K562 (cell line): ENCODE data around the gene MINDY3. TPM values are rescaled to one million over a fixed set of nuclear protein-coding genes. Genes with fewer than 3 reads are reported as not detected.

Source experiments
- ATAC-seq: fragments of 200-7000 bp; cut with Tn5 transposase; 3 replicates; pipeline ENCODE4 v1.9.1; 2020; ENCODE audit warnings: moderate library complexity
- BruUV-seq: library from RNA; stranded (reverse); fragments of 400-500 nt; replicated peaks from 2 replicates; lab custom pipeline; 2021; lab: Mats Ljungman, UMichigan
- CTCF ChIA-PET: fragments of 300-600 bp; formaldehyde crosslinking; extraction: SDS; loops from one replicate; lab custom pipeline; 2021; ENCODE audit warnings: low intra/inter-chr PET ratio; lab: Yijun Ruan, JAX
- POLR2A ChIA-PET: fragments of 300-600, 350-650 bp; sonication (Branson Sonifier 250); formaldehyde crosslinking; extraction: SDS; loops from one replicate; lab custom pipeline; 2021; ENCODE audit warnings: antibody characterized with exemption, inconsistent platforms; lab: Yijun Ruan, JAX
- DNase-seq, 4 experiments: peaks; one replicate each; pipeline versions ENCODE4 v3.0.0 to v3.0.0-alpha.2; 2011 to 2018; ENCODE audit warnings: low spot score in 3 of 4, mixed read lengths in 3 of 4; ENCODE audit errors: extremely low read depth in 1 of 4
- FAIRE-seq: peaks from 2 replicates; lab custom pipeline; 2011; peaks lifted over from hg19 to GRCh38; lab: Jason Lieb, UNC
- H2AFZ ChIP-seq: 2 replicates; pipeline ENCODE4 v1.6.0; 2011; ENCODE audit warnings: low read depth, low read length, control low read depth, inconsistent platforms
- H3K27ac ChIP-seq: fragments of 200-600 bp; 3 replicates; pipeline ENCODE4 v1.8.0; 2011; ENCODE audit warnings: low read depth, mild to moderate bottlenecking, control low read depth, inconsistent platforms, low read length, moderate library complexity, mixed read lengths; ENCODE audit errors: extremely low read depth
- H3K27me3 ChIP-seq, 2 experiments: fragments of 300-600 bp in 1 of 2; 2 replicates in 1 of 2; 3 replicates in 1 of 2; pipeline versions ENCODE4 v1.6.0 to v1.8.0; 2011; ENCODE audit warnings: inconsistent platforms in 2 of 2, low read length in 2 of 2, mild to moderate bottlenecking in 1 of 2, mixed read lengths in 1 of 2, moderate library complexity in 1 of 2; ENCODE audit not compliant: control insufficient read depth in 2 of 2, insufficient read depth in 2 of 2
- H3K36me3 ChIP-seq: fragments of 300-600 bp; 3 replicates; pipeline ENCODE4 v1.8.0; 2011; ENCODE audit warnings: mild to moderate bottlenecking, low read length, inconsistent platforms; ENCODE audit not compliant: control insufficient read depth, insufficient read depth
- H3K4me1 ChIP-seq, 2 experiments: fragments of 200-600 bp in 1 of 2; replicated peaks in 1 of 2; 2 replicates in 1 of 2; 3 replicates in 1 of 2; pipeline versions ENCODE4 v1.5.1 to v1.8.0; 2011; ENCODE audit warnings: inconsistent platforms in 2 of 2, low read length in 2 of 2, mild to moderate bottlenecking in 1 of 2, mixed read lengths in 1 of 2, moderate library complexity in 1 of 2; ENCODE audit not compliant: control insufficient read depth in 2 of 2, insufficient read depth in 2 of 2
- H3K4me2 ChIP-seq: 2 replicates; pipeline ENCODE4 v1.6.1; 2011; ENCODE audit warnings: low read length, control low read depth, inconsistent platforms, mixed read lengths; ENCODE audit not compliant: insufficient read depth
- H3K4me3 ChIP-seq: fragments of 200-600 bp; sonication (generic), shearing (Covaris generic); 2 replicates; pipeline ENCODE4 v1.5.1; 2016; ENCODE audit warnings: control low read depth, inconsistent platforms
- H3K79me2 ChIP-seq: fragments of 200-600 bp; 3 replicates; pipeline ENCODE4 v1.8.0; 2011; ENCODE audit warnings: low read length, inconsistent platforms; ENCODE audit not compliant: control insufficient read depth, insufficient read depth
- H3K9ac ChIP-seq, 2 experiments: 2 replicates each; pipeline versions ENCODE4 v1.6.0 to v1.6.1; 2011; ENCODE audit warnings: low read depth in 2 of 2, low read length in 2 of 2, control low read depth in 1 of 2, inconsistent platforms in 1 of 2, mild to moderate bottlenecking in 1 of 2, mixed read lengths in 1 of 2; ENCODE audit not compliant: insufficient read depth in 1 of 2
- H3K9me1 ChIP-seq: one replicate; pipeline ENCODE4 v1.6.0; 2011; ENCODE audit warnings: inconsistent platforms, mild to moderate bottlenecking, low read length, moderate library complexity; ENCODE audit not compliant: control insufficient read depth, insufficient read depth
- H3K9me3 ChIP-seq: replicated peaks from 2 replicates; pipeline ENCODE4 v1.5.1; 2011; ENCODE audit warnings: low read depth, low read length, inconsistent platforms; ENCODE audit not compliant: control insufficient read depth, insufficient read depth
- H4K20me1 ChIP-seq: replicated peaks from 2 replicates; pipeline ENCODE4 v1.6.1; 2011; ENCODE audit warnings: low read length, inconsistent platforms, mixed read lengths; ENCODE audit not compliant: control insufficient read depth, insufficient read depth
- ARNT ChIP-seq, 2 experiments: fragments of 450-650 bp; IDR thresholded peaks; 2 replicates each; pipeline ENCODE4 v1.6.1; 2016; ENCODE audit warnings: mild to moderate bottlenecking in 1 of 2
- ASH1L ChIP-seq: fragments of 450-650 bp; IDR thresholded peaks from 2 replicates; pipeline ENCODE4 v1.6.1; 2018; ENCODE audit warnings: borderline replicate concordance, mild to moderate bottlenecking, low read depth; ENCODE audit not compliant: partially characterized antibody
- BCL6 ChIP-seq: fragments of 250-450 bp; sonication (Bioruptor Pico); IDR thresholded peaks from 2 replicates; pipeline ENCODE4 v1.4.0; 2020
- BDP1 ChIP-seq: IDR thresholded peaks from 3 replicates; pipeline ENCODE4 v1.6.1; 2011; ENCODE audit not compliant: insufficient read length, insufficient read depth
- CBX5 ChIP-seq: IDR thresholded peaks from 2 replicates; pipeline ENCODE4 v1.6.1; 2014; ENCODE audit warnings: low read depth, borderline replicate concordance
- CREM ChIP-seq: IDR thresholded peaks from 2 replicates; pipeline ENCODE4 v1.6.1; 2014; ENCODE audit warnings: antibody characterized with exemption, low read depth
- IRF2 ChIP-seq: sonication (generic); formaldehyde crosslinking; IDR thresholded peaks from 2 replicates; pipeline ENCODE4 v1.8.1; 2022; ENCODE audit warnings: mild to moderate bottlenecking, missing genetic modification reagents
- NFATC3 ChIP-seq: fragments of 450-650 bp; IDR thresholded peaks from 2 replicates; pipeline ENCODE4 v1.6.1; 2017; ENCODE audit warnings: mild to moderate bottlenecking
- POLR3G ChIP-seq: IDR thresholded peaks from 2 replicates; pipeline ENCODE4 v1.6.1; 2011; ENCODE audit not compliant: insufficient read length, insufficient replicate concordance; ENCODE audit errors: extremely low read depth
- RAD21 ChIP-seq, 2 experiments: fragments of 250-450 bp in 1 of 2; fragments of 450-650 bp in 1 of 2; sonication (Bioruptor Pico) in 1 of 2; formaldehyde crosslinking in 1 of 2; IDR thresholded peaks in 1 of 2; conservative IDR thresholded peaks in 1 of 2; 2 replicates each; pipeline versions ENCODE4 v1.4.0 to v1.8.0; 2020 to 2022; ENCODE audit warnings: mild to moderate bottlenecking in 2 of 2, moderate library complexity in 1 of 2
- RBM25 ChIP-seq: fragments of 200-400 bp; formaldehyde crosslinking; IDR thresholded peaks from 2 replicates; pipeline ENCODE4 v1.6.1; 2018; ENCODE audit warnings: low read length, low read depth, moderate library complexity; ENCODE audit not compliant: severe bottlenecking
- TCF7L2 ChIP-seq: fragments of 150-350 bp; IDR thresholded peaks from 2 replicates; pipeline ENCODE4 v1.6.1; 2016; ENCODE audit warnings: low read depth, mild to moderate bottlenecking, low read length, moderate library complexity
- ZBTB12 ChIP-seq: fragments of 250-450 bp; sonication (Bioruptor Pico); IDR thresholded peaks from 2 replicates; pipeline ENCODE4 v1.4.0; 2020
- ZNF274 ChIP-seq: IDR thresholded peaks from 2 replicates; pipeline ENCODE4 v1.6.1; 2011; ENCODE audit warnings: low read depth, mild to moderate bottlenecking, low read length, moderate library complexity, borderline replicate concordance
- ZNF512 ChIP-seq: IDR thresholded peaks from 2 replicates; pipeline ENCODE4 v1.6.1; 2016; ENCODE audit warnings: missing genetic modification characterization, missing compliant biosample characterization
- WGBS: fragments of 100-300 bp; shearing (Covaris generic); methylation state at CpG from one replicate; pipeline ENCODE4 v1.1.6; 2016; ENCODE audit warnings: low coverage, mixed read lengths; ENCODE audit not compliant: insufficient coverage; ENCODE audit errors: missing lambda C conversion rate; 5-methylcytosine and 5-hydroxymethylcytosine counted together
- in situ Hi-C: fragments of 300-500 bp; cut with MboI; formaldehyde crosslinking; loops from 4 replicates; pipeline ENCODE4 v1.15.0; 2018; ENCODE audit warnings: inconsistent platforms, mixed read lengths
- intact Hi-C: fragments of 100-400 bp; cut with micrococcal nuclease; formaldehyde crosslinking; loops from 2 replicates; pipeline ENCODE4 v1.14.2; 2022
- polyA plus RNA-seq, 8 experiments: library from polyadenylated mRNA; depleted of rRNA in 4 of 8; stranded (reverse) in 5 of 8; unstranded in 3 of 8; fragments of >200 nt; fragmentation: Nextera tagmentation in 2 of 8; fragmentation: Illumina TruSeq in 1 of 8; extraction: Ambion mirVana in 2 of 8; extraction: Trizol in 1 of 8; gene quantifications; 2 replicates each; pipeline versions ENCODE4 v1.2.1 to v1.2.3, GENCODE V29; 2011 to 2014; ENCODE audit warnings: inconsistent platforms in 1 of 8, missing spikeins in 1 of 8
- total RNA-seq, 7 experiments: library from RNA; depleted of rRNA in 6 of 7; stranded (reverse); fragments of >200 nt in 6 of 7; fragmentation: Illumina TruSeq in 2 of 7; extraction: Trizol in 2 of 7; gene quantifications; 2 replicates each; pipeline versions ENCODE4 v1.2.1 to v1.2.3, GENCODE V29; 2011 to 2021; ENCODE audit warnings: low replicate concordance in 1 of 7
- TF ChIP-seq, protein P1 (sequence below): fragments of 250-450 bp; sonication (Bioruptor Pico); IDR thresholded peaks from 2 replicates; pipeline ENCODE4 v1.5.0; 2021; ENCODE audit warnings: mild to moderate bottlenecking, moderate library complexity

Gene MINDY3
- total and polyA plus RNA-seq, 9 of the 15 experiments (the other 6 are each of a cell fraction or from before 2014, with no cell fraction given): 14.0 to 35.9 (median 23.6) TPM

DNA sequence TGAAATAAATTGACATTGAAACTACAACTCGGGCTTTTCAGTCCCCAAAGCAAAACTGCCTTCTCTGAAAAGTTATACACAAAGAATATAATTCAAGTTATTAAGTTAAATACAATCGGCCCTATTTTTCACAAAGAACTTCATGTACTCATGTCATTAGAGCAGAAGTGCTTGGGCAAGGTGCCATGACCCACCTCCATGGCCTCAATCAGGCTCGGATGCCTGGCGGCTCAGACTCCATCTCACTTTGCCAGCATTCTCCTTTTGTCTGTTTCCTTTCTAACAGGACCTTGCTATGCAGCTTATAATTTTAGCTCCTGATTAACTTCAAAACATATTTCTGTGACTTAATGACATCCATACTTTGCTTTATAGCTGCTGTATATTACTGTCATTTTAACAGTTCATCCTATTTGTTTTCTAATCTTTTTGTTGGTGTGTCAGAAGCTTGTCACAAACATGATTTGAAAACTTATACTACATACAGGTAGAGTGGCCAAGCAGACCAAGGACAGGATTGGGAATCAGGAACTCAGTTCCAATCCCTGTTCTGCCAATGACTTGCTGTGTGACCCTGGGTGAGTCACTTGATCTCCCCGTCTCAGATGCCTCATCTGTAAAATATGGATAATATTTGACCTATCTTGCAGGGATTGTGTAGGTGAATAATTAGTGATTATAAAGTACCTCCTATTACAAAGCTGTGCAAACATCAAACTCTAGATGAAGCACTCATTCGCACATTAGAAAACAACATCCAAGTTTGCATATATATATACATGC lies 79.8 kb downstream of the MINDY3 start (continued):
- TF ChIP-seq ZNF512 (tag) (no peak), TCF7L2 (no peak), CREM (no peak), ASH1L (no peak), RAD21 (CRISPR knock-in tag; conservative IDR thresholded peaks at IDR 0.05 in 1 of 2, IDR thresholded peaks at IDR 0.05 in 1 of 2) (no peak), ARNT (IDR thresholded peaks at IDR 0.05) (no peak), CBX5 (no peak), BDP1 (no peak), BCL6 (CRISPR knock-in tag) (no peak), NFATC3 (no peak), RBM25 (no peak)

GRCh38 chr10:15775513-15775912 lies 84.8 kb downstream of the MINDY3 start:
- Histone ChIP-seq H3K4me3 (no peak overlapping the region), H3K9me3 (no peaks in the 10 kb centered on the region; the same call in 1 of the 2 replicates), H3K79me2 (no peaks in the 10 kb centered on the region), H3K9me1 (no peaks in the 10 kb centered on the region), H3K9ac (no peak overlapping the region), H2AFZ (no peak overlapping the region), H3K4me2 (no peak overlapping the region), H3K4me1 (no peaks in the 10 kb centered on the region), H3K27me3 (no peaks in the 10 kb centered on the region), H4K20me1 (no peaks in the 10 kb centered on the region), H3K36me3 (peaks cover 26% of the 10 kb centered on the region; the same call in 2 of the 3 replicates), H3K27ac (no peak overlapping the region)
- FAIRE-seq (no peak), ATAC-seq (no peak), DNase-seq (no peak)
- ChIA-PET CTCF (no interaction called here), POLR2A (no interaction called here)
- BruUV-seq: no TSS peak
- 100% methylated on average over 1 of the region's 1 CpG for WGBS
- in situ Hi-C loops: no loop called here
- intact Hi-C loops: no loop called here
- TF ChIP-seq CBX5 (no peak), ZBTB12 (CRISPR knock-in tag) (no peak), POLR3G (no peak), ZNF274 (no peak), IRF2 (no peak)
- TF ChIP-seq, protein P1, sequence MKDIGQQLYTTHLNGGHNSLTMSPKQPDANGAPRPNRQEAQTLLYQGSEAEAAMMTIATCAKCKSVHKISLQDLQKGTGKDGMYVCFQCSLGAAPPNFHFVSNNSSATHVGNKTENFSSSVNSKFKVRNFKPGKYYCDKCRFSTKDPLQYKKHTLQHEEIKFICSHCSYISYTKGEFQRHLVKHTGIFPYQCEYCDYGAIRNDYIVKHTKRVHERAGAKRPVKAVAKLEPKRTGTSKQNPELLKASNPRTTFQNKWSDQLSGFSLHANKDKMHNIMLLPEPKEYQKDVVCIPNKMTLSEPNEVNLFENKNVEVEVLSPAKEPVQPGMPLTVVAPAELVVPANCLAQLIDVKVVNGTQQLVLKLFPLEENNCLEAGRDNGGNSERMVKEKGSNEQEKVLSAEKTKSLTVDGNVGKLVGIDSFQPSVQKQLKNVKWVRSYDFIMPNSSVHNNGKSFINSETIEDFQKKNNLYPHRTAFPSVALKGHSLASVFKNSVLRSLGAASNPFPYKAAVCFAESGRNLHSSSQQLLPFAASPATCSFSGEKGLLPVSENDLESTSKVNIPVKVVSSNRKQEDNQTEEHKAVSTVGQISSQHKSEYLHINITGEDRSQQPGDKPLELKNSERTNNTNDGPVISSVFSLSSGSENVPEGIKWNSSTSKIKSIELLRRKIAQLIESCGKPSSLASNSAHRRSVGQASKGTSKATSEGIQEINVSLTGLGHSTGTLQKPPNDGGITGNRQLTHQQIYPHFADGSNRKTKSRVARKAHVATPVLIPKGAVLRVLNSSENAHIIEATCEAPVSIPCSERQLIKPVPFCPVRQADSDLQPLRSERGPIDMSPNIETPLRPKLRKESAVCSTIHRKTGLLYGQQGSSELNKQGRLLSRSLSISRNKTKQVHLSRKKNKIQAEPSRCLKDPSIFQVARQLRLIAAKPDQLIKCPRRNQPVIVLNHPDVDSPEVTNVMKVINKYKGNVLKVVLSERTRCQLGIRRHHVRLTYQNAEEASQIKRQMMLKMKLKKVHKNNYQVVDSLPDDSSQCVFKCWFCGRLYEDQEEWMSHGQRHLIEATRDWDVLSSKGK: no peak
